HG03439 (cell line): ENCODE results near the gene HTRA3.

Source experiments
- ATAC-seq: cut with Tn5 transposase; IDR thresholded peaks from one replicate; pipeline ENCODE4 v1.9.1; 2021; ENCODE audit warnings: mild to moderate bottlenecking, moderate library complexity; ENCODE audit not compliant: unreplicated experiment

The HTRA3 gene

GRCh38 chr4:8322794-8323704 lies 53.5 kb downstream of the HTRA3 start:
- ATAC-seq, result no peak

GRCh38 chr4:8323947-8324555 lies 54.5 kb downstream of the HTRA3 start:
- no peak for ATAC-seq

- no peak for ATAC-seq
Measured at GRCh38 chr4:8324640-8325239, 55.2 kb downstream of the HTRA3 start.

GRCh38 chr4:8325291-8325973 lies 55.9 kb downstream of the HTRA3 start:
- no peak for ATAC-seq

GRCh38 chr4:8326206-8326605 lies 56.7 kb downstream of the HTRA3 start:
- no peak for ATAC-seq

- no peak for ATAC-seq
Measured at GRCh38 chr4:8328456-8328855, 58.9 kb downstream of the HTRA3 start.

GRCh38 chr4:8328866-8329559 lies 59.5 kb downstream of the HTRA3 start:
- ATAC-seq, result no peak

GRCh38 chr4:8329560-8329858 lies 60.0 kb downstream of the HTRA3 start:
- ATAC-seq, result no peak

- ATAC-seq, result no peak
Measured at GRCh38 chr4:8329859-8330761, 60.6 kb downstream of the HTRA3 start.

GRCh38 chr4:8330821-8331574 lies 61.4 kb downstream of the HTRA3 start:
- ATAC-seq, result no peak

- ATAC-seq, result no peak
Measured at GRCh38 chr4:8331575-8331955, 62.0 kb downstream of the HTRA3 start.

- no peak for ATAC-seq
Measured at GRCh38 chr4:8332038-8332857, 62.7 kb downstream of the HTRA3 start.

GRCh38 chr4:8332891-8333331 lies 63.4 kb downstream of the HTRA3 start:
- no peak for ATAC-seq

GRCh38 chr4:8333726-8334460 lies 64.3 kb downstream of the HTRA3 start:
- ATAC-seq, result no peak

GRCh38 chr4:8334786-8335460 lies 65.4 kb downstream of the HTRA3 start:
- no peak for ATAC-seq

GRCh38 chr4:8335848-8336247 lies 66.3 kb downstream of the HTRA3 start:
- ATAC-seq, result no peak

- ATAC-seq, result no peak
Measured at GRCh38 chr4:8336412-8337075, 67.0 kb downstream of the HTRA3 start.
